ENCODE results near the gene IL36RN. TPM values are rescaled to one million over a fixed set of nuclear protein-coding genes. Genes with fewer than 3 reads are reported as not detected.
A peak's percentile ranks its signal among the peaks of the same experiment; 100 is the strongest.

The IL36RN gene
- total and polyA plus RNA-seq, 7 donors, result not detected

DNA sequence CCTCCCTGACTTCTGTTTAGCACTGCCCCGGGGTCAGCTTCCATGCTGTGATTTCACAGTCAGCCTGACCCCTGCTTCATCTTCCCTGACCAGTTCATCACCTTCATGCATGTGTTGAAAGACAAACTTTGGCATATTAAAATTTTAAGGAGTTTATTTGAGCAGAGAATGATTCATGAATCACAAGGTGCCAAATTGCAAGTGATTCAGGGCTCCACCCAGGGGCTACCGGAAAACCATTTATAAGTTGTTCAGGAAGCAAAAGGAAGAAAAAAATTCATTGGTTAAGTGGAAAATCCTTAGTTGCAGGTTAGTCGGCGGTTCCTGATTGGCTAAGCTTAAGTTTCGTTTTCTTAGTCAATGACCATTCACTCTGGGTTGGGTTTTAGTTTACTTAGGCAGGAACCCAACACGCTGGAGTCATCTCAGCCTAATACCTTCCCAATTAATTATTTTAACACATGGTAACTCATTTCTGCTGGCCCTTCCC lies 19.4 kb downstream of the IL36RN start:
- intact Hi-C loops (cut with DNase I), result no loop called here
- Histone ChIP-seq H3K4me3 (no peak overlapping the region), H3K9me3 (no peaks in the 10 kb centered on the region), H3K27me3 (ENCODE audit: insufficient read depth in 3 of 3, low read length in 2 of 3) (peaks cover 0 to 3% (median 0%) of the 10 kb centered on the region in 3 donors), H3K36me3 (ENCODE audit: insufficient read depth in 1 of 2, low read depth in 1 of 2) (no peaks in the 10 kb centered on the region), H3K4me1 (no peaks in the 10 kb centered on the region), H3K27ac (no peak overlapping the region)
- ATAC-seq (no peak), DNase-seq (no peak)
- TF ChIP-seq, protein P1, sequence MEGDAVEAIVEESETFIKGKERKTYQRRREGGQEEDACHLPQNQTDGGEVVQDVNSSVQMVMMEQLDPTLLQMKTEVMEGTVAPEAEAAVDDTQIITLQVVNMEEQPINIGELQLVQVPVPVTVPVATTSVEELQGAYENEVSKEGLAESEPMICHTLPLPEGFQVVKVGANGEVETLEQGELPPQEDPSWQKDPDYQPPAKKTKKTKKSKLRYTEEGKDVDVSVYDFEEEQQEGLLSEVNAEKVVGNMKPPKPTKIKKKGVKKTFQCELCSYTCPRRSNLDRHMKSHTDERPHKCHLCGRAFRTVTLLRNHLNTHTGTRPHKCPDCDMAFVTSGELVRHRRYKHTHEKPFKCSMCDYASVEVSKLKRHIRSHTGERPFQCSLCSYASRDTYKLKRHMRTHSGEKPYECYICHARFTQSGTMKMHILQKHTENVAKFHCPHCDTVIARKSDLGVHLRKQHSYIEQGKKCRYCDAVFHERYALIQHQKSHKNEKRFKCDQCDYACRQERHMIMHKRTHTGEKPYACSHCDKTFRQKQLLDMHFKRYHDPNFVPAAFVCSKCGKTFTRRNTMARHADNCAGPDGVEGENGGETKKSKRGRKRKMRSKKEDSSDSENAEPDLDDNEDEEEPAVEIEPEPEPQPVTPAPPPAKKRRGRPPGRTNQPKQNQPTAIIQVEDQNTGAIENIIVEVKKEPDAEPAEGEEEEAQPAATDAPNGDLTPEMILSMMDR (IDR thresholded peaks at IDR 0.05), result no peak
- WGBS, 3 donors, result 29 to 42% (median 34%) methylated on average over 6 of the region's 6 CpGs

GRCh38 chr2:113079131-113079530 lies 20.1 kb downstream of the IL36RN start:
- H3K4me3 ChIP-seq, result no peak overlapping the region
- no peaks in the 10 kb centered on the region for H3K36me3 ChIP-seq (ENCODE audit: insufficient read depth in 1 of 2, low read depth in 1 of 2)
- H3K27me3 ChIP-seq (ENCODE audit: insufficient read depth in 3 of 3, low read length in 2 of 3), result peaks cover 0 to 3% (median 0%) of the 10 kb centered on the region in 3 donors
- ATAC-seq (no peak), DNase-seq (no peak)
- 54 to 68% (median 54%) methylated on average over 4 of the region's 4 CpGs for WGBS, 3 donors
- intact Hi-C loops (cut with DNase I), result no loop called here
- H3K4me1 ChIP-seq, result no peaks in the 10 kb centered on the region
- no peaks in the 10 kb centered on the region for H3K9me3 ChIP-seq
- H3K27ac ChIP-seq, result no peak overlapping the region
- TF ChIP-seq, protein P1 (IDR thresholded peaks at IDR 0.05), result no peak

DNA sequence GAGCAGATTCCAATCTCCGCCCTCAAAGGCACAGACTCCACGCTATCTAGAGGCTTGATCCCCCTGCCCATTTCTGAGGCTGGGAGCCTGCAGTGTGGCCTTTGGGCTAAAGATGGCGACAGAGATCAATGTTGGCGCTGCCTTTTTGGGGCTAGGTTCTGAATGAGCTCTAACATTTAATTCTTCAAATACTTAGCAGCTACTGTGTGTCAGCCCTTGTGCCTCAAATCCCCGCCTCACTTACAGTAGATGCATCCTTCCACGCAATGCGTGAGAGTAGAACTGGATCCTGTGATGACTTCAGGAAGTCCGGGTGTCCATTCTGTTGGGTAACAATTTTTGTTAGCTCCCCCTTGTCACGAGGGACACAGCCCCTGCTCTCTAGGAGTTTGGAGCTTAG lies 21.1 kb downstream of the IL36RN start:
- ATAC-seq (peak in 1 of 4 donors; percentile 54), DNase-seq (no peak)
- H3K27me3 ChIP-seq (ENCODE audit: insufficient read depth in 3 of 3, low read length in 2 of 3), result peaks cover 0 to 3% (median 2%) of the 10 kb centered on the region in 3 donors
- no peaks in the 10 kb centered on the region for H3K9me3 ChIP-seq
- intact Hi-C loops (cut with DNase I), result no loop called here
- H3K36me3 ChIP-seq (ENCODE audit: insufficient read depth in 1 of 2, low read depth in 1 of 2), result no peaks in the 10 kb centered on the region
- 40 to 53% (median 49%) methylated on average over 9 of the region's 9 CpGs for WGBS, 3 donors
- H3K4me3 ChIP-seq, result no peak overlapping the region
- H3K4me1 ChIP-seq, result no peaks in the 10 kb centered on the region
- TF ChIP-seq, protein P1 (IDR thresholded peaks at IDR 0.05), result peak; percentile 37
- no peak overlapping the region for H3K27ac ChIP-seq

- Histone ChIP-seq H3K27ac (no peak overlapping the region), H3K27me3 (ENCODE audit: insufficient read depth in 3 of 3, low read length in 2 of 3) (peaks cover 0 to 6% (median 3%) of the 10 kb centered on the region in 3 donors), H3K4me1 (no peaks in the 10 kb centered on the region), H3K4me3 (no peak overlapping the region), H3K9me3 (no peaks in the 10 kb centered on the region), H3K36me3 (ENCODE audit: insufficient read depth in 1 of 2, low read depth in 1 of 2) (no peaks in the 10 kb centered on the region)
- intact Hi-C loops (cut with DNase I), result no loop called here
- no peak for ATAC-seq
- 83 to 90% (median 85%) methylated on average over 2 of the region's 2 CpGs for WGBS, 3 donors
- DNase-seq, result no peak
- TF ChIP-seq, protein P1 (IDR thresholded peaks at IDR 0.05), result no peak
These were observed 22.7 kb downstream of the IL36RN start for GRCh38 chr2:113081488-113082210.
